H4 (cell line): ENCODE data around the gene MAP7D1. TPM values are rescaled to one million over a fixed set of nuclear protein-coding genes. Genes with fewer than 3 reads are reported as not detected.
"Not testable (repeated sequence)": the region's sequence is repeated elsewhere in the genome, so short reads cannot be mapped to it uniquely, and the experiment has no call there.

Experiments
- DNase-seq: peaks from one replicate; pipeline ENCODE4 v3.0.0-alpha.2; 2015; ENCODE audit warnings: low spot score
- total RNA-seq: library from RNA; depleted of rRNA; stranded (reverse); fragments of >200 nt; shearing (Covaris generic); gene quantifications from 2 replicates; pipeline ENCODE4 v1.2.3, GENCODE V29; 2014

Gene MAP7D1
- total RNA-seq, 1 experiment from 2014 or later, result 59.1 TPM

DNA sequence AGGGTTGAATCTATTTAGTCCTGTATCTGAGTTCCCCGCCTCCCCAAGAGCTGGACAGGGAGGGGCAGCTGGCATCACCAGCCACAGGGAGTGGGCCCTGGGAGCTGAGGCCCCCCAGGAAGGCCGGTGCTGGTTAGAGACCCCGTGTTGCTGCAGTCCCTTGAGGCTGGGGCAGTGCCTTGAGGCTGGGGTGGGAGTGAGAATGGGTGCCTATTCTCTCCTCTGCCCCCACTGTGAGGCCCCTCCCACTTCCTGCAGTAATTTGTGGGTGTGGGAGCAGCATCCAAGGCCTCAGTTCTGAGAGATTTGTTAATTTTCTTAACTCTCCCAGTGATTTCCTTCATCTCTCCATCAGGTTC lies 4.1 kb upstream of the MAP7D1 start:
- DNase-seq, result no peak

DNA sequence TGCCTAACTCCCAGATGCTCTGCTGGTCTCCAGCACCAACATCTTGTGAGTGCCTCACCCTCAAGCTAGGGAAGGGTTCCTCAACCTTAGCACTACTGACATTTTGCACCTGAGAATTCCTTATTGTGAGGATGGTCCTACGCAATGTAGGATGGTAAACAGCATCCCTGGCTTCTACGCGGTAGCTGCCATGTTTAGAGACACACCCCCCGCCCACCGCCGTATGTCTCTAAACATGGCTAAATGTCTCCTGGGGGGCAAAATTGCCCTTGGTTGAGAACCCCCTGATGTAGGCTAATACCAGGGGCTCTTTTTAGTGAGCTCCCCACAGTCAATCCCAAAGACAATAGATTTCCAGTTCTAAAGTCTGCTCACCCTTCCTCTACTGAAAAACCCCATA lies 2.5 kb upstream of the MAP7D1 start:
- DNase-seq, result no peak

DNA sequence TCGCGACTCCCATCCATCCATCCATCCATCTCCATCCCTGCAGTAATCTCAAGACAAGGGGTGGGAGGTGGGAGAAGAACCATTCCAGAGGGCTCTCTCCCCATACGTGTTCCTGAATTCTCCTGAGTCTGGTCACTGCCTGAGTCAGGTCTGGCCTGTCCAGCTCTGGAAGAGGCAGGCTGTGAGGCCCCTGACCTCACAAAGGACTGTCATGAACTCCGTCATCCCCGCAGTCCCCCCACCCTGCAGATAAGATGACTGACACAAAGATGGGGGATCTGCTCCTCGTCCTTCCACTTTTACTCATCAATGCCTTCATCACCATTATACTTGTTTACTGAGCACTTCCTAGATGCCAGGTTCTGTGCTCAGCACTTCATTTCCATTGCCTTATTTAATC lies 1.6 kb upstream of the MAP7D1 start:
- DNase-seq, result no peak

DNA sequence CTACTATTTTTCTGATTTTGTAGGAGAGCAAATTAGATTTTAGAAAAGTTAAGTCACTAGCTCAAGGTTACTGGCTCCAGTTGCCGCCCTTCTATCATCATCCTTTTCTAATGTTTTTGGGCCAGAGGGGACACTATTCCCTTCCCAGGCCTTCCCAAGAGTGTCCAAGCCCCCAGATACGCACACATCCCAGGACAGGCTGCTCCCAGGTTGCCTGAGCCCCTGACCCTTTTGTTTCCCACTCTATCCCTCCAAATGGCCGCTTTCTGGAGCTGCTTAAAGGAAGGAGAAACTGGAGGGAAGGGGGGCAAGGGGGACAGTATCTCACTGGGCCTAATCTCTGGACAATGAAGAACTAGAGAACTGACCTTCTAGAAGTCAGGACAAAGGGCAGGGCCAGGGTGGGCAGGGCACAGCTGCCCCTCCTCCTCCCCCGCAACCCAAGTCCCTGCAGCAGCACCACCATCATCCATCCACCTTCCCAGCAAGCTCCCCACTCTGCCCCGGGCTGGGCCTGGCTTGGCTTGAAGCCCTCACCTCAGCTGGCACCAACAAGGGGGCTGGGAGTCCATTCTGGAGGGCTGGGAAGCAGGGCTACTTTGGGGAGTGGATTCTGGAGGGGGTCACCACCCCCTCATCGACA lies 1.1 kb upstream of the MAP7D1 start:
- DNase-seq, result no peak

DNA sequence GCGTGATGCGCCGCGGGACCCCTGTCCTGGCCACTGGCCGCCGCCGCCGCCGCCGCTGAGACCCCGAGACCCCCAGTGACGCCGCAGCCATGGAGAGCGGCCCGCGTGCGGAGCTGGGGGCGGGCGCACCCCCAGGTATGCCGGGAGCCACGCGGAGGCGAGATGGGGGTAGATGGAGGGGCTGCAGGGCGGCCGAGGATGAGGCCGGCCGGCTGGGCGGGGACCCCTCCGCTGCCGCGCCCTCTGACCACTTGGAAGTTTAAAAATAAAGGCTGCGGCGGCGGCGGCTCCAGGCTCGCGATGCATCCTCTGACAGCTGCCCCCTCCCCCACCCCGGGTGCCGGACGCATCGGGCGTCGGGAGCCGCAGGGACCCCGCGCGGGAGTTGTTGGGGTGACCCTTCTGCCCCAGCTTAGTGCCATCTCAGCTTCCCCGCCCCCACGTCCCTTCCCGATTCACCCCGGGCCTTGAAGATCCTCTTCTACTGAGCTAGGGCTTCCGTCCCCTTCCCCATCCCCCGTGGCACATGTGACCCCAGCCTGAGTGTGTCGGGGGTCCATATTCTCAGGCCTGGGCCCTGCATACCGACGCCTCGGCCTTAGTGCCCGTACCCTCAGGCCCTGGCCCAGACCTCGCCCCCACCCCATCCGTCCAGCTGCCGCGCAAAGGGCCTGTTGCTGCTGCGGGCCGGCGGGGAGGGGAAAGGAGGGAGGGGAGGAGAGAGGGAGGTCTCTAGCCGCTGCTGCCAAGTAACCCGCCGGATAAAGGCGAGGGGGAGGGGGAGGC lies 562 bp downstream of the MAP7D1 start:
- DNase-seq, result peak; percentile 50

DNA sequence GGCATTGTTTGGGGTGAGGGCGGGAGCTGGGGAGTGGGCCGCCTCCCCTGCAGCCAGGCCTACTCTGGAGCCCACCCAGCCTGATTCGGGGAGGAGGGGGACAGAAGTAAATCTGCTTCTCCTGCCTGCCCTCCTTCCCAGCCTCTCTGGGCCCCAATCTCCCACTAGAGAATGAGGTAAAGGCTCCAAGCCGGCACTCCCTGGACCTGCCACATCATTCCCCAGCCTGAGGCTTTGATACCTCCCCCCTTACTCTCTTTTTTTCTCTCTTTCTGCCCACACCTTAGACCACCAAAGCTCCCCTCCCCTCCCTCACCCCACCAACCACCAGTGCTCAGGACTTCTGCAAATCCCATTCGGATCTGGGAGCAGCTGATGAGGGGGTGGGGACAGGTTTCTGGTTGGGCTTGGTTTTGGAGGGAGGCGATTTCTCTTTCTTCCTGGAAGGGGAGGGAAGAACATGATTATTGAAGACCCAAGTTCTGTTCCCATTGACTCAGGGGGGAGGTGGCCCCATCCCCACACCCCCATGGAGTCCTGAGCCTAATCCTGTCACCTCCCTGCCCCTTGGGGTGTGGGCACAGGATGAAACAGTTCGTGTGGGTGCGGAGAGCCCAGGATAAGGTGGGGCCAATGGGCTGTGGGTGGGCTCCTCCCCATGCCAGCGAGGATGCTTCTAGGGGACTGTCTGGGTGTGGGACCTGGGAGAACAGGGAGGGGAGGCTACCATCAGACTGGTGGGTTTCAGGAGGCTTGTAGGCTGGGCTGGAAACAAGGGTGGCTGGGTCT lies 1.3 kb downstream of the MAP7D1 start:
- no peak for DNase-seq

DNA sequence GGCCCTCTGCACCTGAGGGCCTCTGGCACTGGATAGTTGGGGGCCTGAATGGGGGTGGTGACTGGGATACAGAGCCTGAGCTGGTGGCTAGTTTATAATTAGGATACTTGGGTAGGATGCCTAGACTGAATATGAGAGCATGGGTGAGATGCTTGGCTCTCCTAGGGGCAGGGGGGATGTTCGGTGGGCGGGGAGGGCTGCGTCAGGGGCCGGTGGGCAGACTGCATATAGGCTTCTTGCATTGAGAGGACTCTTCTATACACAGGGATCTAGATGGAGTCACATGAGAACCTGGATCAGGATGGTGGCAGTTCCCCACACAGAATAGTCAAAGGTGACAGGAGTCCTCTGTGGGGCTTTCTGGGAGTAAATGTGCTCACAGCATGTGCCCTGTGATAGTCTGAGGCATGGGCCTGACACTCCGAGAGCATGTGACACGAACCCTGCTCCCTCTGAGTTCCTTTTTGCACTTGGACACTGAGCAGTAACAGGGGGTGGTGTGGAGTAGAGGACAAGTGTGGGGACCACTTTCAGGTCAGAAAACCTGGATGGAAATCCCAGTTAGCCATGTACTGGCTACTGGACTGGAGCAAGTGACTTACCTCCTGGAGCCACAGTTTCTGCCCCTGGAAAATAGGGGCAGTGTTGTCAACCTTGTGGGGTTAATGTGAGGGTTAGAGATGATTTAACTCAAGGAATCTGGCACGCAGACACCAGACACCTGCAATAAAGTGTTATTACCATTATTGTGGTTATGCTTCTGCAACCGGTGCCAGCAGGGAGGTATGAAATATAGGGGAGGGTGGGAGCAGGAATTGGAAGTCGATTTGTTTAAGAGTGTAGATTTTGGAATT lies 2.2 kb downstream of the MAP7D1 start:
- no peak for DNase-seq

DNA sequence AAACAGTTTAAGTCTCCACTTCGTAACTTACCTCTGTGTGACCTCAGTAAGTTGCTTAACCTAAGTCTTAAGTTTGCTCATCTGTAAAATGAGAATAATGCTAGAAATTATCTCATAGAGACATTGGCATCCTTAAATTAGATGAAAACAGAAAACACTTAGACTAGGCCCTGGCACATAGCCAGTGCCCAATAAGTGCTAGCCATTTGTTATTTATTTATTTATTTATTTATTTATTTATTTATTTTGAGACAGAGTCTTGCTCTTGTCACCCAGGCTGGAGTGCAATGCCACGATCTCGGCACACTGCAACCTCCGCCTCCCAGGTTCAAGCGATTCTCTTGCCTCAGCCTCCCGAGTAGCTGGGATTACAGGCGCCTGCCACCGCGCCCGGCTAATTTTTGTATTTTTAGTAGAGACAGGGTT lies 2.9 kb downstream of the MAP7D1 start:
- DNase-seq, result not testable (repeated sequence)

DNA sequence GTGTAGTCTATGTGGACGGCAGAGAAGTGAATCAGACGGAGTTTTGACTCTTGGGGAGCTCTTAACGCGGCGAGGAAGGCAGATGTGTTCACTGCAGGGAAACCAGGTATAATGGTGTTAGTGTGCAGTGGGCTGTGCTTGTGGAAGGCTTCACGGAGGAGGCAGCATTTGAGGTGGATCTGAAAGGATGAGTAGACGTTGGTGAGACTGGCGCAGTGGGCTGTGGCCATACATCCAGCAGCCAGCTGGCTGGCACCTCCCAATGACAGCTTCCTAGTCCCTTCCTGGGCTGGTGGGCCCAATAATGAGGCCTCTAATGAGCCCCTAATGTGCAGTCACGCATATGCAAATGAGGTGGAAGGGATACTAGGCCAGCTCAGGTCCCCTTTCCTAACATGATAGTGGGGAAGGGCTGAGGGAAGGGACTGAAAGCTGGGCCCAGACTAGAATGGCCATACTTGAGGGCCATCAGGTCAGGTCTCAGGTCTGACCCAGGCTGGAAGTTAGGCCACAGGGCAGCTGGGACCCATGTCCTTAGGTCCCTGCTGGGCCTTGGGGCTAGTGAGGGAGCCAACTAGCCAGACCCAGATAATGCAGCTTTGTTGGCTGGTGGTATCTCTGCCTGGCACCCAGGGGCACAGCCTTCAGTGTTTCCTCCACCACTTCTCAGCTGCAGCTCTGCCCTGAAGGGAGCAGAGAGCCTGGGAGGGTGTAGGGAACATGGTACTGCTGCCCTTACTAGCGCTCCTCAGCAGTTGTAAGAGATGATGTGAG lies 3.8 kb downstream of the MAP7D1 start:
- no peak for DNase-seq

DNA sequence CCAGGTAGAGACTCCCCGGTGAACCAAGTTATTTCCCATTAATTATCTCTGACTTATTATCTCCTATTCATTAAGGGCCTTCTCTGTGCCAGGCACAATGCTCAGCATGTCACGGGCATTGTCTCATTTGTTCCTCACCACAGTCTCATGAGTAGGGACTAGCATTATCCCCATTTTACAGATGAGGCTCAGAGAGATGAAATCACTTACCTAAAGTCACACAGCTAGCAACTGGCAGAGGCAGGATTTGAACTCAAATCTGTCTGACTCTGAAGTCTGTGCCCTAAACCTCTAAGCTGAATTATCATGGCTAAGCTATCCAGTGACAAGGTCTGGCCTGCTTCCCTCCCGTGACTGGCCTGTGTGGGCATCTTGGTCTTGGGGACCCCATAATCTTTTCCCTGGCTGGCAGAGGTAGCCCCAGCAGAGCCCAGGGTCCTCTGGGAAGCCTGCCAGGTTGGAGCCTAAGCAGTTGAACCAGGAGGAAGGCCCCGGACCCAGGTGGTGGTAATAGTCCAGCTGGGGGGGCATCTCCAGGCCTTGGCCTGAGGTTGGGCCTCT lies 4.5 kb downstream of the MAP7D1 start:
- DNase-seq, result no peak

DNA sequence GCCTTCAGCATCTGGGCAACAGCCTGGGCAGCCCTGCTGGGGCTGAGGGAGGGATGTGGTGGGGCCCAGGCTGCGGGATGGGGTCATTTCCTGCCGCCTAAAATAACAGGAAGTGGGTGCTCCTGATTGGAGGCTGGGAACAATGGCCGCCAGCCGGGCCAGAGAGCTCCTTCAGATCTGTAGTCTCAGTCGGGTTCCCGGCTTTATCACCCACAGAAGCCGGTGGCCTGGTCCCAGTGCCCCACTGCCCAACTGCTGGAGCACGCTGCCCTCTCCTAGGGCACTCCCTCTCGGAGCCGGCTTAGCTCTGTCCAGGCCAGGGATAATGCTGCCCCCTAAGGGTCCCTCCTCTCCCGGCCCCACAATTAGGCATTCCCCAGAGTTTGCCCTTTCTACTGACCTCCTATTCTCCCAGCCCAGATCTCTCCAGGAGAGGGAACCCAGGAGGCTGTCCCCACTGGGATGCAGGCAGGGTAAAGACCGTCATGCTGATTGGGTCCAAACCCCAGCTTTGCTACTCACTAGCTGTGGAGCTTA lies 5.1 kb downstream of the MAP7D1 start:
- DNase-seq, result peak; percentile 75

DNA sequence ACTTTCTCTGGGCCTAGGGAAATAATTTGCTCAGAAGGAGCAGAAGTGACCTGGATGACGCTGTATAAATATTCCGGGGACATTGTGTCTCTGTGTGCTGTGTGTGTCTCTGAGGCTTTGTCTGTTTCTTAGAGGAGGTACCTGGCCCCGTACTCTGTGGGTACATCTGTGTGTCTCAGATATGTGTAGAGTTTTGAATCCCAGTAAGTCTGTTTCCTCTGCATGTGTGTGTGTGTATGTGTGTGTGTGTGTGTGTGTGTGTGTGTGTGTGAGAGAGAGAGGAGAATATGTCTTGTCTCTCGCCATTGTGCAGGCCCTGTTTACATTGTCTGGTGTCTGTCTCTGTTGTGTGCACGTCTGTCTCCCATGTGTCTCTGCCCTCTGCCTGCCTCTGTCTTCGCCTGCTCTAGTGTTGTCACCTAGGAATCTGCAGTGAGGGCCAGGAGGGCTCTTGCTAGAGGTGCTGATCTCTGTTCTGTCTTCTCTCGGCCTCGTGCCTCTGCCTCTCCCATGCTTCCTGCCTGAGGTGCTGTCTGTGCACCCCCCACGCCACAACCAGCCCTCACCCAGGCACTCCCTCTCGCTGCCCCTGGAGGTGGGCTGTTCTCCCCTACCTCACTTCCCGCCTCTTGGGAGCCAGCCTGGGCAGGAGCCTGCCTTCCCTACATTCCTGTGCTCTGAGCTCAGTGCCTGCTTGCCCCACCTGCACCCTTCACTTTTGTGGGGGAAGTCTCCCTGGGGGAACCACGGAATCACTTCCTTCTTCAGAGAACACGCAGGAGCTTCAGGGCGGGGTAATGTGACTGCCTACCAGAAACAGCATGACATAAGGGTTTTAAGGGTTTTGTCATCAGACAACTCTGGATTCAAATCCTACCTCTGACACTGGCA lies 5.9 kb downstream of the MAP7D1 start:
- no peak for DNase-seq

DNA sequence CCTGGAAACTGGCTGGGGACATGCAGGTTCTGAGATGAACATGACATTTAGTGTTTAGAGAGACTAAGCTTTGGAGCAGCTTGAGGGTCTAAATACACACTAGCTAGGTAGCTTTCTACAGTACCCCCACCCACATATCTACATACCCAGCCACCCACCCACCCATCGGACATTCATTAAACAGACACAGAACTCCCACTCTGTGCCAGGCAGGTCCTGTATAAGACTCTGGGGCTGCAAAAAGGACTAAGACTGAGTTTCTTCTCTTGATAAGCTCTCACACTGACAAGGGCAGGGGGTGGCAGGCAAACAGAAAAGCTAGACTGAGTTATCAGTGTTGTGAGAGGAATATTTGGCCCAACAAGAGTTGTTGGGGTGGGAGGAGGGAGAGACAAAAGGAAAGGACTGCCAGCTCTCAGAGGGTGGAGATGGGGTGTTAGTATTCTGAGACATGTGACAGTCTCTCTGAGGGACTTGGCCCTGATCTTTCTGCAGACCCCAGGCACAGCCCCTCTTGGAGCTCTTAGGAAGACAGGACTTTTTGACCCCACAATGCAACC lies 6.8 kb downstream of the MAP7D1 start:
- no peak for DNase-seq

DNA sequence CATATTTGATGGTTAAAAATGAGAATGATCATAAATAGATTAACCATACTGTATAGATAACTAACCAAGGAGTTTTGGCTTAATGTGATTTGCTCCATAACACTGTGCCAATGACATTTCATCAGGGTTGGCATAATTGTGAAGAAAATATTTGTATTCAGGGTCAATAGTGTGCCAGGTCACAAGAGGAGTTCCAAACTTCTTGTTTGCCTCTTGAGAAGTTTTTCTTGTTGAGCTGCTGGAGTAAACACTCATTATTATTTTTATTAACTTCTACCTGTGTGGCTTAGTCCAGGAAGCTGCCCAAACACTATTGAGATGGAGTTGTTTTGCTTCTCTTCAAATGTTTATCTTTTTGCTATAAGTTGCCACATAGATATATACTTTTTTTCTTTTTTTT lies 7.5 kb downstream of the MAP7D1 start:
- DNase-seq, result no peak

DNA sequence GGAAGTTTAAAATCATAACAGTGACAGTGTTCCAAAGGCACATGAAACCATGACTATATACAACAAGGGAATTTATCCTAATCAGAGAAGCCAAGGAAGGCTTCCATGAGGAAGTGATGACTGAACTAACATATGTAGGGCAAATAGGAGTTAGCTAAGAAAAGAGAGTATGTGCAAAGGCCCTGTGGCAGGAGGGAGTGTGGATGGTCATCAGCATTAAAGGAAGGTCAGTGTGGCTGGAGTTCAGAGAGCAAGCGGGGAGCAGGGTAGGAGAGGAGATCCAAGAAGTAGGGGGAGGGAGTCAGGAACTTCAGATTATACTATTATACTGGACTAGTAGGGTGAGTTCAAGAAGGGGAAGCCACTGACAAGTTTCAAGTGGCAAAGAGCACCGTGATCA lies 8.4 kb downstream of the MAP7D1 start:
- DNase-seq, result no peak

DNA sequence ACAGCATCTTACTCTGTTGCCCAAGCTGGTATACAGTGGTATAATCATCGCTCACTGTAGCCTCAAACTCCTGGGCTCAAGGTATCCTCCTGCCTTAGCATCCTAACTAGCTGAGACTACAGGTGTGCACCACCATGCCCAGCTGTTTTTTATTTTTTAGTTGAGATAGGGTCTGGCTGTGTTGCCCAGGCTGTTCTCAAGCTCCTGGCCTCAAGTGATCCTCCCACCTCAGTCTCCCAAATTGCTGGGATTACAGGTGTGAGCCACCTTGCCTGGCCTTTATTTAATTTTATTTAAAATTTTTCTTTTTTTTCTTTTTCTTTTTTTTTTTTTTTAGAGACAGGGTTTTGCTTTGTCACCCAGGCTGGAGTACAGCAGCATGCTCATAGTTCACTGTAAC lies 9.2 kb downstream of the MAP7D1 start:
- DNase-seq, result no peak

DNA sequence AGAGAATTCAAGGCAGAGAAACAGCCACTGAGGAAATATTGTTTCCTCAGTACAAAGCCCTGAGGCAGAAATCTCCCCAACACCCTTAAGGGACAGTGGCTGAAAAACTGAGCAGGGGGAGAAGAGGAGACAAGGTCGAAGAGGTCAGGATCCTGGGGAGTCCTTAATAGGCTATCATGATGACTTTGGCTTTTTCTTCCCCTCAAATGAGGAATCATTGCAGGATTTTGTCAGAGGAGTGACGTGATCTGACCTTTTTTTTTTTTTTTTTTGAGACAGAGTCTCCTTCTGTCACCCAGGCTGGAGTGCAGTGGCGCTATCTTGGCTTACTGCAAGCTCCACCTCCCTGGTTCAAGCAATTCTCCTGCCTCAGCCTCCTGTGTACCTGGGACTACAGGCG lies 10.2 kb downstream of the MAP7D1 start:
- DNase-seq, result no peak

DNA sequence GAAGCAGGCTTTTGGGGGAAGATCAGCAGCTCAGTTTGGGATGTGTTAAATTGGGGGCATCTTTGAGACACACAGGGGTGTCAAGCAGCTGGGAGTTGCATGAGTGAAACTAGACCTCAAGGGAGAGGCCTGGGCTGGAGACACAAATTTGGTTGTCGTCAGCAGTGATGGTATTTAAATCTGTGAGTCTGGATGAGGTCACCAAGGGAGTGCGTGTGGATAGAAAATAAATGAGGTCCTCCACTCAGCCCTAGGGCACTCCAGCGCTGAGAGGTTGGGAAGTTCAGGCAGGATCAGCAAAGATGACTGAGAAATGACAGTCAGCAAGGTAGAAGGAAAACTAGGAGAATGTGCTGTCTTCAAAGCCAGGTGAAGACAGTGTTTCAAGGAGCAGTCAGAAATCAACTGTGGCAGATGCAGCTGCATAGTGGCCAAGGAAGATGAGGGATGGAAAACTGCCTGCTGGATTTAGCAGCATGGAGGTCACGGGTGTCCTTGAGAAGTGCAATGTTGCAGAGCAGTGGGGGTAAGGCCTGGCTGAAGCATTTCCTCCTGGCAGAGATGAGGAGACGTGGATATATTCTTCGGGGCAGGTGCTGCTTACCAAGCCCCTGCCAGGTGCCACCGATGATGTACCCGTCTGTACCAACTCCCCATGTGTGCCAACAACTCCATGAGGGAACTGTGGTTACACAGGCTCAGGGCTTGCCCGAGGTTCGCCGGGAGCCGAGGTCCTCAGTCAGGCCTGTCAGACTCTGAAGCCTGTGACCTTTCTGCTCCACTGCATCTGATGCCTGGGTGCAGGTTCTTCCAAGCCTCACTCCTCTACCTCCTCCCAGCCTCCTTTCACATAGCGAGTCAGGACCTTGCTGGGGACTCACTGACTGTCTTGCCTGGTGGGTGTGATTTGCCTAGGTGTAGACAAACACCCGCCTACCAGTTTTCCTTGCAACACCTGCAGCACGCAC lies 11.3 kb downstream of the MAP7D1 start:
- no peak for DNase-seq
